H1 (cell line): ENCODE measurements around the gene POLD4. TPM values are rescaled to one million over a fixed set of nuclear protein-coding genes. Genes with fewer than 3 reads are reported as not detected.

Experiments
- CHD1 ChIP-seq: IDR thresholded peaks from 2 replicates; pipeline ENCODE4 v1.6.1; 2012; ENCODE audit warnings: low read depth, low read length, improper control_type of control experiment
- CHD7 ChIP-seq: fragments of 300-600 bp; sonication (generic); IDR thresholded peaks from 2 replicates; pipeline ENCODE4 v1.7.1; 2012; ENCODE audit warnings: low read length, moderate library complexity, mild to moderate bottlenecking, inconsistent platforms; ENCODE audit not compliant: insufficient replicate concordance
- EZH2 ChIP-seq: fragments of 200-600 bp; sonication (generic); IDR thresholded peaks from 2 replicates; pipeline ENCODE4 v1.7.1; 2012; ENCODE audit warnings: low read depth, mild to moderate bottlenecking, moderate library complexity, low read length, inconsistent platforms; ENCODE audit not compliant: severe bottlenecking
- KDM1A ChIP-seq: fragments of 200-600, 300-600 bp; sonication (generic); IDR thresholded peaks from 2 replicates; pipeline ENCODE4 v1.7.1; 2016; ENCODE audit warnings: mild to moderate bottlenecking, low read length, borderline replicate concordance
- RBBP5 ChIP-seq: IDR thresholded peaks from 2 replicates; pipeline ENCODE4 v1.7.1; 2012; ENCODE audit warnings: low read depth, mild to moderate bottlenecking, inconsistent platforms, low read length, moderate library complexity, borderline replicate concordance
- RFX5 ChIP-seq: IDR thresholded peaks from 2 replicates; pipeline ENCODE4 v1.6.1; 2011; ENCODE audit warnings: low read depth, low read length, improper control_type of control experiment, borderline replicate concordance
- TEAD4 ChIP-seq: IDR thresholded peaks from 2 replicates; pipeline ENCODE4 v1.6.1; 2012; ENCODE audit warnings: low read depth, low read length, inconsistent platforms, mixed read lengths
- polyA plus RNA-seq, 7 experiments: library from polyadenylated mRNA; depleted of rRNA in 3 of 7; stranded (reverse) in 5 of 7; unstranded in 2 of 7; fragments of >200 nt in 5 of 7; fragments of 200-250 nt in 2 of 7; gene quantifications; 1 replicate in 5 of 7; 2 replicates in 1 of 7; 4 replicates in 1 of 7; pipeline versions ENCODE4 v1.2.1 to v1.2.3, GENCODE V29; 2011 to 2013; ENCODE audit warnings: missing spikeins in 2 of 7, mixed read lengths in 2 of 7
- total RNA-seq: library from RNA; stranded (reverse); fragmentation: NEBNext Ultra II Directional; extraction: Animal tissue kit (Norgen Biotek cat#: 25700); gene quantifications from 2 replicates; pipeline ENCODE4 v1.2.1, GENCODE V29; 2021

The POLD4 gene
- total and polyA plus RNA-seq, 2 of the 8 experiments (the other 6 are each of a cell fraction or from before 2014, with no cell fraction given): 21.2 to 46.7 TPM

DNA sequence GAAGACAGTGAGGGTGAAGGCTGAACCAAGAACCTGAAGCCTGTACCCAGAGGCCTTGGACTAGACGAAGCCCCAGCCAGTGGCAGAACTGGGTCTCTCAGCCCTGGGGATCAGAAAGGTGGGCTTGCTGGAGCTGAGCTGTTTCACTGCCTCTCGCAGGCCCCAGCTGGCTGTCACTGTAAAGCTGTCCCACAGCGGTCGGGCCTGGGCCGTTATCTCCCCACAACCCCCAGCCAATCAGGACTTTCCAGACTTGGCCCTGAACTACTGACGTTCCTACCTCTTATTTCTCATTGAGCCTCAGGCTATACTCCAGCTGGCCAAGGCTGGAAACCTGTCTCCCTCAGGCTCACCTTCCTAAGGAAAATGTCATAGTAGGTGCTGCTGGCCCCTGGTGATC lies 44.2 kb upstream of the POLD4 start (continued):
- TF ChIP-seq CHD7: no peak
- TF ChIP-seq RFX5: no peak
- no peak for TF ChIP-seq TEAD4
- no peak for TF ChIP-seq KDM1A
- TF ChIP-seq RBBP5: no peak
- TF ChIP-seq CHD1: no peak
- no peak for TF ChIP-seq EZH2
